ENCODE data around the gene SNAP47.

Gene SNAP47

GRCh38 chr1:227770812-227771211, 35.6 kb downstream of the SNAP47 start:
- TF ChIP-seq CTCF (IDR thresholded peaks at IDR 0.05; ENCODE audit: low read depth, low read length, missing control alignments), result no peak
- in situ Hi-C loops (cut with HindIII; ENCODE audit: low pct_ligation_motif_present, low sequenced_read_pairs), result no loop called here
- H3K4me3 ChIP-seq (ENCODE audit: low read depth, low read length), result no peak overlapping the region
- DNase-seq, result no peak
- H3K27ac ChIP-seq, result no peak overlapping the region
- H3K27me3 ChIP-seq (replicated peaks), result no peaks in the 10 kb centered on the region
- H3K36me3 ChIP-seq (replicated peaks), result peaks cover 21% of the 10 kb centered on the region

GRCh38 chr1:227771326-227771725, 36.1 kb downstream of the SNAP47 start:
- Histone ChIP-seq H3K36me3 (replicated peaks) (peaks cover 21% of the 10 kb centered on the region), H3K27me3 (replicated peaks) (no peaks in the 10 kb centered on the region), H3K4me3 (ENCODE audit: low read depth, low read length) (no peak overlapping the region), H3K27ac (no peak overlapping the region)
- in situ Hi-C loops (cut with HindIII; ENCODE audit: low pct_ligation_motif_present, low sequenced_read_pairs), result no loop called here
- DNase-seq, result no peak
- TF ChIP-seq CTCF (IDR thresholded peaks at IDR 0.05; ENCODE audit: low read depth, low read length, missing control alignments), result no peak

- Histone ChIP-seq H3K27me3 (replicated peaks) (no peaks in the 10 kb centered on the region), H3K4me3 (ENCODE audit: low read depth, low read length) (no peak overlapping the region), H3K36me3 (replicated peaks) (peaks cover 21% of the 10 kb centered on the region), H3K27ac (no peak overlapping the region)
- DNase-seq, result no peak
- in situ Hi-C loops (cut with HindIII; ENCODE audit: low pct_ligation_motif_present, low sequenced_read_pairs), result no loop called here
- no peak for TF ChIP-seq CTCF (IDR thresholded peaks at IDR 0.05; ENCODE audit: low read depth, low read length, missing control alignments)
These were observed 36.5 kb downstream of the SNAP47 start for GRCh38 chr1:227771771-227772170.

GRCh38 chr1:227773558-227773957, 38.3 kb downstream of the SNAP47 start:
- TF ChIP-seq CTCF (IDR thresholded peaks at IDR 0.05; ENCODE audit: low read depth, low read length, missing control alignments), result no peak
- Histone ChIP-seq H3K27me3 (replicated peaks) (no peaks in the 10 kb centered on the region), H3K4me3 (ENCODE audit: low read depth, low read length) (no peak overlapping the region), H3K27ac (no peak overlapping the region), H3K36me3 (replicated peaks) (peaks cover 6% of the 10 kb centered on the region)
- no peak for DNase-seq
- in situ Hi-C loops (cut with HindIII; ENCODE audit: low pct_ligation_motif_present, low sequenced_read_pairs), result no loop called here

- TF ChIP-seq CTCF (IDR thresholded peaks at IDR 0.05; ENCODE audit: low read depth, low read length, missing control alignments), result no peak
- H3K27ac ChIP-seq, result no peak overlapping the region
- peaks cover 2% of the 10 kb centered on the region for H3K36me3 ChIP-seq (replicated peaks)
- no peaks in the 10 kb centered on the region for H3K27me3 ChIP-seq (replicated peaks)
- in situ Hi-C loops (cut with HindIII; ENCODE audit: low pct_ligation_motif_present, low sequenced_read_pairs), result no loop called here
- H3K4me3 ChIP-seq (ENCODE audit: low read depth, low read length), result no peak overlapping the region
- no peak for DNase-seq
These were observed 39.0 kb downstream of the SNAP47 start for GRCh38 chr1:227774051-227774731.

Data from brain microvascular endothelial cell (primary cell).